NCI-H526 (cell line): ENCODE results near the gene AOPEP.

Source experiments
- DNase-seq, 2 experiments: peaks; one replicate each; lab custom pipeline; 2025; lab: John Stamatoyannopoulos, UW

The AOPEP gene

GRCh38 chr9:95083086-95083768 lies 356.7 kb downstream of the AOPEP start:
- DNase-seq: no peak

- no peak for DNase-seq
These were observed 357.9 kb downstream of the AOPEP start for GRCh38 chr9:95084254-95084934.

- no peak for DNase-seq
These were observed 358.7 kb downstream of the AOPEP start for GRCh38 chr9:95085036-95085770.

- no peak for DNase-seq
These were observed 359.5 kb downstream of the AOPEP start for GRCh38 chr9:95085861-95086563.

- DNase-seq: no peak
These were observed 360.1 kb downstream of the AOPEP start for GRCh38 chr9:95086564-95086955.

- DNase-seq: no peak
These were observed 361.3 kb downstream of the AOPEP start for GRCh38 chr9:95087659-95088242.

GRCh38 chr9:95088421-95089161 lies 362.1 kb downstream of the AOPEP start:
- DNase-seq: no peak

GRCh38 chr9:95089257-95090022 lies 362.9 kb downstream of the AOPEP start:
- no peak for DNase-seq

GRCh38 chr9:95090023-95090791 lies 363.7 kb downstream of the AOPEP start:
- no peak for DNase-seq

GRCh38 chr9:95090871-95091577 lies 364.5 kb downstream of the AOPEP start:
- DNase-seq: no peak

GRCh38 chr9:95091601-95092261 lies 365.2 kb downstream of the AOPEP start:
- no peak for DNase-seq

- no peak for DNase-seq
These were observed 366.0 kb downstream of the AOPEP start for GRCh38 chr9:95092262-95093072.

GRCh38 chr9:95093586-95093985 lies 367.1 kb downstream of the AOPEP start:
- no peak for DNase-seq

- DNase-seq: no peak
These were observed 367.5 kb downstream of the AOPEP start for GRCh38 chr9:95094002-95094401.

GRCh38 chr9:95095641-95096355 lies 369.3 kb downstream of the AOPEP start:
- DNase-seq: no peak

GRCh38 chr9:95096381-95096780 lies 369.9 kb downstream of the AOPEP start:
- DNase-seq: no peak

GRCh38 chr9:95096807-95097206 lies 370.3 kb downstream of the AOPEP start:
- DNase-seq: no peak
